GM21723 (cell line): Measurements from ENCODE around the gene KRT32.
"Not testable (repeated sequence)": the region's sequence is repeated elsewhere in the genome, so short reads cannot be mapped to it uniquely, and the experiment has no call there.

Experiments used
- ATAC-seq: cut with Tn5 transposase; IDR thresholded peaks from one replicate; pipeline ENCODE4 v1.9.1; 2021; ENCODE audit warnings: mild to moderate bottlenecking, moderate library complexity; ENCODE audit not compliant: unreplicated experiment

KRT32 gene

GRCh38 chr17:41430376-41430775, 36.8 kb downstream of the KRT32 start:
- not testable (repeated sequence) for ATAC-seq

DNA sequence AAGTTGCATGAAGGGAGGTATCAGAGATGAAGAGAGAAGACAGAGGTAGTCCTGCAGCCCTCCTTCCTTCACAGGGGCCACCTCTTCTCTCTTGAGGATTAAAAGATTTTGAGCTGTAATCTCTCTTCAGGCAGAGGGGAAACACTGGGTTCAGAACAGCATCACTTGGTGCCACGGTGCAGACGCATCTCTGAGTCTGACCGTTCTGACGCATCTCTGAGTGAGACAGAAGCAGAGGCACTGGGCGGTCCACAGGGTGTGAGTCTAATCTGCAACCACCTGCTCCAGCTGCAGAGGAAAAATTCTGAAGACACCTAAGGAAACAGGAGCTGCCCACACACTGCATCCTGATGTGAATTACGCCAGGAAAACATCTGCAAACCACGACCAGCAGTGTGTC, 37.5 kb downstream of the KRT32 start:
- no peak for ATAC-seq

DNA sequence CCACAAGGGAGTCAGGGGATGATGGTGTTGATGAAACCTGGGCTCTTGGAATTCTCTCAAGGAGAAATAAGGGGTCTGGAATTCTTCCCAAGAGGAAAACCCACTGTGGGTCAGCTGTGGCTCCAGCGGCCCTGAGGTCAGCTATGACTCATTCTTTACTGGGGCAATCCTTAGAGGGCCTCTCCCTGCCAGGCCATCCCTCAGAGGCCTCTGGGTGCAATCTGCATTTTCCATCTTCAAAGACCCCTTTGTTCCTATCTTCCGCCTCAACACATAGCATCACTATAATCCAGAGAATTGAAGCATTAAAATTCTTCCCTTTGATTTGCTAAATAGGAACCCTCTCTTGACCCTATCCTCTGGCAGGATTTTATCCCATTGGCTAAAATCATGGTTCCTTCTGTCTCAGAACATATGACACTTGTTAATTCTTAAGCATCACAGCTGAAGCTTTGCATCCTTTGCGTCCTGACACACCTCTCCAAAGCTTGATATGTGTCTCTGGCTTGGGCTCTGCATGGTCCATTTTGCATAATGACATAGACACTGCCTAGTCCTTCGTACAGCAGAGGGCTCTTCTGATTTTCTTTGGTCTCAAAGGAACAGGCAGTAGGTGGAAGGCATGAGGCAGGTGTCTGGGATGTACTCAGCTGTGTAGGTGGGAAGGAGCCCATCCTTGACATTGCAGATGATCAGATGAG, 38.4 kb downstream of the KRT32 start:
- ATAC-seq, result no peak

DNA sequence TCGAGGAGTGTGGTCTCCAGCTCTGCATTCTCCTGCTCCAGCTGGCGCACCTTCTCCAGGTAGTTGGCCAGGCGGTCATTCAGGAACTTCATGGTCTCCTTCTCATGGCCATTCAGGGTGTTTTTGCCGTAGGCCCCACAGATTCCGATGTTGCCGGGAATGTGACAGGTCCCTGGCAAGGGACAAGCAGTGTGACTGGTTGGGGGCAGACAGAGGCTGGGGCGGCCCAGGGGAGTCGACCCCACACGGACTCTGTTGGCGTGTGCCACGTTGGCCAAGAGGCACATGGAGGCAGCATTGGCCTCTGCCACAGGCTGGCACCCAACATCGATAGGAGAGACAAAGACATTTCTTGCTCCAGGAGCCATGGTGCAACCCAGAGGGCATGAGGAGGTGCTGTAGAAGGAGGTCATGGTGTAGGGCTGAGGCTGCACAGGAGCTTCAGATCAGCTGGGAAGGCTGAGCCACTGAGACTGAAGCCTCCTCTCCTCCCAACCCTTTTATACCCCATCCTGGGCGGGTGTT, 43.0 kb downstream of the KRT32 start, which contains the start of gene KRT37:
KRT37 (minus strand) TSS at position 475 of the 525 bp plus-strand sequence; CDS start at position 413, 62 bp downstream.
- ATAC-seq, result no peak

GRCh38 chr17:41422586-41422985, 44.6 kb downstream of the KRT32 start:
- ATAC-seq, result not testable (repeated sequence)

- no peak for ATAC-seq
These were observed 45.6 kb downstream of the KRT32 start for GRCh38 chr17:41421617-41422016.

DNA sequence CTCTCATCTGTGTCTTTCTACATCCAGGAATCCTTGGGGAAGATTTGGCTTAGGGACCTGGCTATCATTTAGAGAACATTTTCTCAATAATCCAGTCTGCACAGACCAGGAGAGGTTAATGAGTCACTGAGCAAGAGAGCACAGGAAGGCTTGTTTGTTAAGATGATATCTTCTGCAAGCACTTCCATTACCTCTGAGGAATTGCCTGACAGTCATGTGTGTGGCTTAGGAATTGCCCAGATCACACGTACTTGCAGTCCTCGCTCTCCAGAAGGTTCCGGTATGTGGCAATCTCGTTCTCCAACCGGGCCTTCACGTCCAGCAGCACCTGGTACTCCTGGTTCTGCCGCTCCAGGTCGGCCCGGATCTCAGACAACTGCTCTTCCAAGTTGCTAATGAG, 46.1 kb downstream of the KRT32 start:
- no peak for ATAC-seq

- ATAC-seq, result no peak
These were observed 47.1 kb downstream of the KRT32 start for GRCh38 chr17:41420134-41420533.

- ATAC-seq, result no peak
These were observed 47.5 kb downstream of the KRT32 start for GRCh38 chr17:41419716-41420115.

DNA sequence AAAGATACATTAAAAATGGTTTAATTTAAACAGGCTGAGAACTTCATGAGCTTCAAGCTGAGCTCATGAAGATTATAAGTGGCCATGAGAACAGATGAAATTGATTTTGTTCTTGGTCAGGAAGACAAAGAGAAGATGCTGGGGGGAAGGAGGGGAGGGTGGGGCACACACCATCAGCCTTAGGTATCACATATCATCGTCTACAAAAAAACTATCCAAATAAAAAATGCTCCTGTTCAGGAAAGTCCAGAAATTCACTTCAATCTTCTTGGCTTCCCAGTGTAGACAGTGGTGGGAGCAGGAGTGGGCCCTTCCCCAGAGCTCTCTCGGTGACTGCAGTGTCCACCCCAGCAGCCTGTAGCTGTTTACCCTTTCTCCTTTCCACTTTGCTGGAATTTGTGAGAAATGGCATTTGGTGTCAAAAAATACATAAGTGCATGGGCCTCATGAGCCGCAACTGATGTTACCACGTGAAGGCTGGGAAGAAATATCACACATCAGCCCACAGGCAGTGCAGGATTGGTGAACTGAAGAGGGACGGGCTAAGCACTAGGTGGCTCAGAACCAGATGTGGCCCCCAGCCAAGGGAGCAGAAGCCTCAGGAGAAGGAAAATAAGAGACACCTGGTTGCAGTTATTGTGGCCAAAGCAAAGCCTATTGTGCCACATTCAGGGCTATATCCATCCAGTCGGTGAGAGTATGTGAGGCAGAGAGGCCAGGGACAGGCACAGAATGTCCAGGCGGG, 48.9 kb downstream of the KRT32 start:
- ATAC-seq, result no peak

DNA sequence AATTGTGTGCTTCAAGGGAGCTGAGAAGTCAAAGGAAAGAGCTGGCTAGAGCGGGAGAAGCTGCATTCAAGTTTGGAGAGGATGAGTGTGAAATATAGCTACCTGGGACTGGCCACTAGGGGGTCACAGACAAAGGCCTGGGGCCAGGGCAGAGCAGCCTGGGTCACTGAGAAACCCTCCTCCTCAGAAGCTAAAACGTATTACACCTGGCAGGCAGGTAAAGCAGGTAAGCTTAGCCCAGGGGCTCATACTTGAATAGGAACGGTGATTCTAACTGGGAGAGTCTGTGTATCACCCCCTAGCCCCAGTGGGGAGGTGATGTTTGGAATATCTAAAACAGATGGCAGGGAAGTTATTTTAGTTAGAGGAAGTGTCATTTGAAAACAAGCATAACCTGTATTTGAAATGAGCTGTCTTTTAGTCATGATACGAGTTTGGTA, 49.6 kb downstream of the KRT32 start:
- no peak for ATAC-seq

- no peak for ATAC-seq
These were observed 50.1 kb downstream of the KRT32 start for GRCh38 chr17:41417127-41417526.

GRCh38 chr17:41416479-41416878, 50.7 kb downstream of the KRT32 start:
- ATAC-seq, result no peak

DNA sequence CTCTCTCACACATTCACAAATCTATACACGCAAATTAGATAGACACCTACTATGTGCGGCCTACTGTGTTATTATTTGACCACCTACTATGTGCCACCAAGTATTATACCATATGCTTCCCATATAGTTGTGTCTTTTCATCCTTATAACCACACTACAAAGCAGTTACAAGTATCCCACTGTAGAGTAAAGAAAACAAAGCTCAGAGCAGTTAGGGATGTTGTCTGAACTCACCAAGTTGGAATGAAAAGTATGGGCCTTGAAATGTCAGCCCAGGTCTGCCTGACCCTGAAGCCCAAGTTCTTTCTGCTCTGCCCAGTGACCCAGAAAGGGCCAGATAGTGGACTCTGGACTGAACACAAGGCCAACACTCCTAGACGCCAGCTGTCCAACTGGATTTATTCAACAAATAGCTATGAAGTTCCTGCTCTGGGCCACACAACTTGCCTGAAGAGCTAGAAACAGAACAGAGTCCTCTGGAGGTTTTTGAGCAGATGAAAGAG, 51.3 kb downstream of the KRT32 start:
- no peak for ATAC-seq

DNA sequence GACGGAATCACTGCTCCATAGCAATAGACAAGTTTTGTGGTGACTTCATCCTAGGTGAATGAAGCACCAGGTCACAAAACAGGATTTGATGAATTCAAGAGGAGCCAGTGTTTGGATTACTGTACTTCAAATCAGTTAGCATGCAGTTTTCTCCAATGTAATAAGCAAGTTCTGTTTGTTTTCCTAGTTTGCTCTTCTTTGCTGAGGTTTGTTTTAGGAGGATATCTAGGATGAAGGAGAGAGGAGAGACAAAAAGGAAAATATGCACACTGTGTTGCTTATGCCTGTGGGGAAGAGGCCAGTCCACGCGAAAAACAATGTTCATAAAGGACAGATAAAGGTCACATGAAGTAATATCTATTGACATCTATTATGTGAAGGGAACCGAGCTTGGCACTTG, 51.8 kb downstream of the KRT32 start:
- ATAC-seq, result no peak

DNA sequence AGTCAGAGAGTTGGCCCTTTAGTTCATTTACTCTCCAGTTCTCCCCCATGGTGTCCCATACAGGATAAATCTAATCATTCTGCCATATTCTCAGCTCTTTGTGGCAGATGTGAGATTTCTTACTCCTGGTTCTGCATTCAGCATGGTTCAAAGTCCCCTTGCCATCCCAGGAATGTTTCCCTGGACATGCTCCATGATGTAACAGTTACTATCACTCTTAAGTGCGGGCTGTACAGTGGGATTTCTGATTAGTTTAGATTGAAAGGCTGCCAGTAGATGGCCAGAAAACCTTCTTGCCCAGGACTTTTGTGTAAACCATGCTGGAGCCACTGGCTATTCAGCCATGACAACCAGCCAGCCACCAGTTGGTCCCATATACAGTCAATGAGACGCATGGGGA, 53.2 kb downstream of the KRT32 start:
- no peak for ATAC-seq

- ATAC-seq, result no peak
These were observed 53.7 kb downstream of the KRT32 start for GRCh38 chr17:41413353-41413957.

GRCh38 chr17:41411072-41411840, 55.9 kb downstream of the KRT32 start:
- no peak for ATAC-seq
